AG08396 (cell line): ENCODE data around the gene GRM3.
"Not testable (repeated sequence)": the region's sequence is repeated elsewhere in the genome, so short reads cannot be mapped to it uniquely, and the experiment has no call there.

Experiments
- DNase-seq: peaks from one replicate; pipeline ENCODE4 v3.0.0; 2012; ENCODE audit warnings: low spot score, mixed read lengths

Gene GRM3

DNA sequence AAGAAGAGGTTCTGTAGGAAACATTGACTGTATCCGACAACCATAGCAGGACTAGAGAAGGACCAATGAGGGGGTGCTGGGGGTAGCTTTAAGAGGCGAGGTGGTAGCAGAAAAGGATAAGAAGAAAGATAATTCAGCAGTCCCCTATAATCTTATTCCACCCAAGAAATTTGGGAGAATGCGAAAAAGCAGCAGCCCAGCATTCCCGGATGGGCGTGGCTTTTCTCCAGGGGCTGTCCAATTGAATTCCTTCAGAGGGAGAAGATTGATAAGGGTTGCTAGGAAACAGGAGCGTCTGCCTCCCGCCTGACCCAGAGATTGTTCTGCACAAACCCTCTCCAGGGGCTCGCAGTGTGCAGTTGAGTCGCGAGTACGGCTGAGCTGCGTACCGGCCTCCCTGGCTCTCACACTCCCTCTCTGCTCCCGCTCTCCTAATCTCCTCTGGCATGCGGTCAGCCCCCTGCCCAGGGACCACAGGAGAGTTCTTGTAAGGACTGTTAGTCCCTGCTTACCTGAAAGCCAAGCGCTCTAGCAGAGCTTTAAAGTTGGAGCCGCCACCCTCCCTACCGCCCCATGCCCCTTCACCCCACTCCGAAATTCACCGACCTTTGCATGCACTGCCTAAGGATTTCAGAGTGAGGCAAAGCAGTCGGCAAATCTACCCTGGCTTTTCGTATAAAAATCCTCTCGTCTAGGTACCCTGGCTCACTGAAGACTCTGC lies at the start of gene GRM3:
GRM3 (plus strand) TSS at position 349 of the 721 bp plus-strand sequence. CDS start 121,237 bp downstream, outside the sequence.
- DNase-seq, result no peak

DNA sequence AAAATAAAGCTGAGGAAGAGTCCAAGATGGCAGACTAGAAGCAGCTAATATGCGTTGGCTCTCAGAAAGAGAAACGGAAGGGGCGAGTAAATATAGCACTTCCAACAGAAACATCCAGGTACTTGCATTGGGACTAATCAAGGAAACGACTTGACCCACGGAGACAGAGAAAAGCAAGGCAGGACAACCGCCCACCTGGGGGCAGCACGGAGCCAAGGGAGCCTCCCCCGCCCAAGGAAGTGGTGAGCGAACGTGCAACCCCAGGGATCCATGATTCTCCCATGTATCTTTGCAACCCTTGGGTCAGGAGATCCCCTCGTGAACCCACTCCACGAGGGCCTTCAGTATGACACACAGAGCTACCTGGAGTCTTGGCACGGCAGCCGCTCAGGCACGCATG lies 45.4 kb upstream of the GRM3 start:
- no peak for DNase-seq

- no peak for DNase-seq
Observed at GRCh38 chr7:86598721-86599120, 45.0 kb upstream of the GRM3 start.

GRCh38 chr7:86600506-86601290 lies 43.0 kb upstream of the GRM3 start:
- no peak for DNase-seq

GRCh38 chr7:86615711-86616110 lies 28.0 kb upstream of the GRM3 start:
- not testable (repeated sequence) for DNase-seq

- no peak for DNase-seq
Observed at GRCh38 chr7:86644282-86645224, 844 bp downstream of the GRM3 start.

DNA sequence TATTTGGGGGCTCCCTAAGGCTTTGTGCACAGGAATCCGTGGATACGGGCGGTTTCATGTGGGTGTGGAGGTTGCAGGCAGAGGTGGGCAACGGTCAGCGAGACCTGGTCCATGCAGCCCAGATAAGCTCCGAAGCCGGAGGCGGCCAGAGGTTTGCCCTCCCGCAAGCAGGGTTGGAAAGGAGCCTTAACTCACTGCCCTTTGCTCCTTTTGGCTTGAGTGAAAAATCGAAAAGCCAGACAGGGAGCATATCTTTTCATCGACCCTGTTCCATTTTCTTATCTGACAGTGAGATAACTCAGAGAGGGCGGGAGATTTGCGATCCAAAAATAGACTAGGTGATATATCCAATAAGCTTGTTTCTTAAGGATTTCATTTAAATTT lies 1.5 kb downstream of the GRM3 start:
- DNase-seq, result no peak

DNA sequence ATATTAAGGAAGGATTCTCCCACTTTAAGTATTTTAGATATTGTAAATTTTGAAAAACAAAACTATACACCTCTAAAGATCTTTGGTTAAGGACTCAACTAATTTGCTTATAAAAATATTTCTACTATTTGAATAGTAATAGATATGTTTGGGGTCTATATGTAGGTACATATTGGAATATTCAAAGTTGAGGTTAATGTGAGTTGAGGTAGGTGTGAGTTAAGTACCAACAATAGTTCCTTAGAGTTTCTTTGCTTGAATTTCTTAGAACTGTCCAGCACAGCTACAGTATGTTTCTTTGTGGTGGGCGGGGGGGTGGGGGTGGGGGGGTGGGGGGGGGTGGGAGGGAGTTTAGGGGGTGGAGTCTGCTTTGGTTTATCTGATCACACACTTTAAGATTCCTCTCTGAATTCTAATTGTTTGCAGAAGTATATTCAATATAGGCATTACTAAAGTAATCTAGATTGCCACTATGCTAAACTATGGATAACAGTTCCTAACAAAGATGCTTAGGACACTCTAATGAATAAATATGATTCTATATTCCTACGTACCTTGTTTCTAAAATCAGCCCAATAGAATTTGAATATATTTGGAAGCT lies 2.1 kb downstream of the GRM3 start:
- DNase-seq, result no peak

DNA sequence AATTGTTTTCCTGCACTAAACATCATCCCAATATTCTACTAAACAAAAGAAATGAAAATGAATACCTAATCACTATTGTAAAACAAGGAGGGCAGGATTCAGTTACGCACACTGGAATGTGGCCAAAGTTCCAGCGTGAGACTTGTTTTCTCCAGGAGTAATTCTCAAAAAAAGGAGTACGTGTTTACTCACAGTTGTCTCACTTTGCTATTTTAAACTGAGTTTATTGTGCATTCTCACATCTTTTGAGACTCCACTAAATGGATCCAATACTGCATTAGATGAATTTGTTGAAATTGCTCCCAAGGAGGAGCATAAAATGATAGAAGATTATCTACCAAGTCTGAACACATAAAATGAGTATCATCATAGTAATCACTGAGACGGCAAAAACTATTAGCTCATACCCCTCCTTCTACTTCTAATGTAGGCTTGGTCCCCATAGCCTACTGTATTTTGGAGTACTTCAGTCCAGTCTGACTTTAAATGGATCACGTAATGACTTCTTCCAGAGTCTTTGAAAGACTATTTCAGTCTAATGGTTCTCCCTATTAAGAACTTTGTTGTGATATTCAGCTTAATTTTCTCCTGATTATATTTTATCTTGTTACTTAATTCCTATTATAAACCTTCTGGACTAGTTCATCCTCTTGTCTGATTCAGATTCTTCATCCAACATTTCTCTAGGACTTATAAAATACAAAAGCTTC lies 3.8 kb downstream of the GRM3 start:
- DNase-seq, result no peak

DNA sequence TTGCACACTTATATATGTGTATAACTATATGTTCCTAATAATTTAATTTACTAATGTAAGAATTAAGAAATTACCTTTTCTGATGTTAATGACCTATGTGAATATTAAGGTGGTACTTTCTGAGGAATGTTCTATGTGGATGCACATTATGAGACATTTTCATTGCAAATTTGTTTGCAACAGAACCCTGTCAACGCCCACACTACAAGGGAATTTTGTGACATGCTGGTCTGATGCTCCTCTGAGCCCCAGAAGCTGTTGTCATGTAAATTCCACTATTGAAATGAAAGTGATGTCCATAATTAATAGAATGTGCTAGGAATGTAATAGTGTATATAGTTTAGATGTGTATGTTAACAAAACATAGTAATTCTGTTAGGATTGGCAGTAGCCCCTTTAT lies 4.5 kb downstream of the GRM3 start:
- no peak for DNase-seq

GRCh38 chr7:86653919-86654659 lies 10.4 kb downstream of the GRM3 start:
- no peak for DNase-seq

- DNase-seq, result no peak
Observed at GRCh38 chr7:86657948-86658347, 14.2 kb downstream of the GRM3 start.

- no peak for DNase-seq
Observed at GRCh38 chr7:86660950-86661462, 17.3 kb downstream of the GRM3 start.

DNA sequence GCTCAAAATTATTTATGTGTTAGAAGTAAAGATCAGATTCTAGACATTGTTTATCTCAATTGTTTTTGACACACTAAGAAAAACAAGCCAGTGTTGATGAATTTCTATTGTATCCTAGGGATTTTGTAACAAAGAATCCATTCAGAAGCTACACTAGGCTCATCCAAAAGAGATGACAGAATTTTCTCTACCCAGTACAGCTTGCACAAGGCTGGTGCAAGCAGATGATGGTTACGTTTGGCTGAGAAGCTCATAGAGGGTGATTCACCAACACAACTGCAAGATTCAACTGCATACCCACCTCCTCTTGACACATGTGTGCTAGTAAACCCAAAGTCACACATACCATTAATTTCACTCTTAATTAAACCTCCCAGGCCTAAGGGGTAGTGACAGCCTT lies 20.8 kb downstream of the GRM3 start:
- DNase-seq, result no peak

DNA sequence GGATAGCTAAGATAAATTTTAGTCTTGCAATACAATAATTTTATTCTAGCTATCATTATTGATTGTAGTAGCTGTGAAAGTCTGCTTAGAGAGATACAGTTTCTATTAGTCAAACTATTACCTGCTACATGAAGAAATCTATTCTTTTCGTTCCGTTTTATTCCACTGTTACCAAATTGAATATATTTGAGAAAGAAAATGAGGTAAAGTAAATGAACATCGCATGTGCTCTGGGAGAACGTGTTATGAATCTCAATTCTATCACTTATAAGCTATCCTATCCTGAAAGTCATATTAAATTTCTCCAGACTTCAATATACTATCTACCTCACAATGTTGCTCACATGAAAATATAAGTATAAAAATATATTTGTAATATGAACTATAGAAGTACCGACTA lies 21.3 kb downstream of the GRM3 start:
- no peak for DNase-seq

GRCh38 chr7:86665669-86666068 lies 22.0 kb downstream of the GRM3 start:
- DNase-seq, result no peak

DNA sequence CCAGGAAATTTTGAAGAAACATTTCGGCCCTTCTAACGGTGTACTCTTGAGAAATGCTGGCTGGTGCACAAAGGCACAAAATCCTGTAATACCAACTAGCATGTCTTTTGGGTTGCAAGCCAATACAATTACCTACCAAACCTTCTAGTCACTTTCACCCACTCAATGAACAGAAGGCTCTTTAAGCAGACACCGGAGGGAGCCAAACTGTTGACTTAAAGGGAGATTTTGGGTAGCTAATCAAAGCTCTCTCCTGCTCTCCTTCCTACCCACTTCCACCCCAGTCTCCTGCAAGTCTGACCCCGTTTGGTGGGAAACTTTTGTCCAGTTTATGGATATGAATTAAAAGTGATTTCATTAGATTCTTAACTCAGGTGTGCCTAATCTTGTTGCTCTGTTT lies 24.0 kb downstream of the GRM3 start:
- no peak for DNase-seq

GRCh38 chr7:86668315-86668714 lies 24.6 kb downstream of the GRM3 start:
- DNase-seq, result no peak

- DNase-seq, result no peak
Observed at GRCh38 chr7:86687831-86688230, 44.1 kb downstream of the GRM3 start.

DNA sequence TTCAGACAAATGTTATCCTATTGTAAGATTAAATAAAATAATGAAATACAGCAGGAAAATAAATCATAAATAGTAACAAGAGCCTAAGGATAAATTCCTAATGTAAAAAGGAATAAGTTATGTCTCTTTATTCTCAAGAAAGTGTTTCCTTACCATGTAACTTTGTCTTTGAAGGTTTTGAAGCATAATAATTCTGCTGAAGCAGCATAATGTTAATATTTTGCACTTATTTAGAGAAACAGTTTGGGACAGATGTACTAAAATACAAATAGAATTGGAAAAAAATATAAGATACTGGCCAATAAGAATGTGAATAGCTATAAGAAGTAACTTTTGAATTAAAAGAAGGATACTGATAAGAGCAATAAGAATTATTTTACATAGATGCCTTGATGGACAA lies 45.7 kb downstream of the GRM3 start:
- no peak for DNase-seq
